GM11168 (cell line): ENCODE results near the gene C14orf180.

Experiments
- in situ Hi-C: fragments of 300-500 bp; cut with MboI; formaldehyde crosslinking; loops from one replicate; pipeline ENCODE4 v1.12.0; 2022; ENCODE audit warnings: low sequenced_read_pairs; ENCODE audit not compliant: unreplicated experiment

Gene C14orf180

GRCh38 chr14:104602933-104603325, 23.4 kb downstream of the C14orf180 start:
- in situ Hi-C loops, result no loop called here

- in situ Hi-C loops, result no loop called here
Measured at GRCh38 chr14:104603711-104604401, 24.3 kb downstream of the C14orf180 start.

- in situ Hi-C loops, result no loop called here
Measured at GRCh38 chr14:104604458-104605449, 25.2 kb downstream of the C14orf180 start, which contains the start of gene TMEM179. Gene TMEM179 (minus strand): TSS chr14:104604772. CDS start chr14:104604741, 31 bp downstream.

- in situ Hi-C loops, result no loop called here
Measured at GRCh38 chr14:104609666-104610065, 30.1 kb downstream of the C14orf180 start.

- in situ Hi-C loops, result no loop called here
Measured at GRCh38 chr14:104610749-104611310, 31.3 kb downstream of the C14orf180 start.

- in situ Hi-C loops, result no loop called here
Measured at GRCh38 chr14:104611881-104612280, 32.3 kb downstream of the C14orf180 start.

- in situ Hi-C loops, result no loop called here
Measured at GRCh38 chr14:104614126-104614812, 34.7 kb downstream of the C14orf180 start.

GRCh38 chr14:104624939-104625338, 45.4 kb downstream of the C14orf180 start:
- in situ Hi-C loops, result loop anchor here (25.0 kb wide), 1 partner anchor 488 kb away; the partner anchor contains the start of gene KIF26A

- in situ Hi-C loops, result loop anchor here (25.0 kb wide), 1 partner anchor 495 kb away; the partner anchor contains the start of gene KIF26A
Measured at GRCh38 chr14:104632781-104633180, 53.2 kb downstream of the C14orf180 start.

- in situ Hi-C loops, result loop anchor here (25.0 kb wide), 1 partner anchor 496 kb away; the partner anchor contains the start of gene KIF26A
Measured at GRCh38 chr14:104633276-104634137, 53.9 kb downstream of the C14orf180 start.

GRCh38 chr14:104634138-104634760, 54.7 kb downstream of the C14orf180 start:
- in situ Hi-C loops, result loop anchor here (25.0 kb wide), 1 partner anchor 497 kb away; the partner anchor contains the start of gene KIF26A

GRCh38 chr14:104634886-104635570, 55.5 kb downstream of the C14orf180 start:
- in situ Hi-C loops, result loop anchor here (25.0 kb wide), 1 partner anchor 498 kb away; the partner anchor contains the start of gene KIF26A

GRCh38 chr14:104635717-104636116, 56.2 kb downstream of the C14orf180 start:
- in situ Hi-C loops, result loop anchor here (25.0 kb wide), 1 partner anchor 498 kb away; the partner anchor contains the start of gene KIF26A

- in situ Hi-C loops, result loop anchor here (25.0 kb wide), 1 partner anchor 499 kb away; the partner anchor contains the start of gene KIF26A
Measured at GRCh38 chr14:104636131-104636530, 56.6 kb downstream of the C14orf180 start.

GRCh38 chr14:104636846-104637545, 57.4 kb downstream of the C14orf180 start:
- in situ Hi-C loops, result loop anchor here (25.0 kb wide), 1 partner anchor 500 kb away; the partner anchor contains the start of gene KIF26A

- in situ Hi-C loops, result loop anchor here (25.0 kb wide), 1 partner anchor 500 kb away; the partner anchor contains the start of gene KIF26A
Measured at GRCh38 chr14:104637546-104638003, 58.0 kb downstream of the C14orf180 start.

GRCh38 chr14:104638190-104638589, 58.6 kb downstream of the C14orf180 start:
- in situ Hi-C loops, result loop anchor here (25.0 kb wide), 1 partner anchor 501 kb away; the partner anchor contains the start of gene KIF26A
